Uterus (tissue), 4 donors: ENCODE measurements around the gene DUSP7. TPM values are rescaled to one million over a fixed set of nuclear protein-coding genes. Genes with fewer than 3 reads are reported as not detected.

Source experiments
- DNase-seq, 2 donors: peaks; one replicate each; pipeline ENCODE4 v3.0.0-alpha.2; 2019 to 2020
- H3K27ac ChIP-seq, 2 donors: fragments of 200-600 bp; sonication (generic); 1 replicate in 1 of 2; 2 replicates in 1 of 2; pipeline ENCODE4 v1.5.1; 2016 to 2018
- H3K27me3 ChIP-seq, 2 donors: fragments of 200-600 bp; sonication (generic); one replicate each; pipeline ENCODE4 v1.5.1; 2018 to 2019; ENCODE audit warnings: control low read depth in 1 of 2
- H3K36me3 ChIP-seq, 2 donors: fragments of 200-600 bp; sonication (generic); one replicate each; pipeline ENCODE4 v1.5.1; 2019; ENCODE audit warnings: control low read depth in 1 of 2
- H3K4me1 ChIP-seq, 2 donors: fragments of 200-600 bp; sonication (generic); one replicate each; pipeline ENCODE4 v1.5.1; 2018 to 2019; ENCODE audit warnings: control low read depth in 1 of 2
- H3K4me3 ChIP-seq, 2 donors: fragments of 200-600 bp; sonication (generic); 1 replicate in 1 of 2; 2 replicates in 1 of 2; pipeline ENCODE4 v1.5.1; 2018 to 2019; ENCODE audit warnings: mild to moderate bottlenecking in 1 of 2
- H3K9me3 ChIP-seq, 2 donors: fragments of 200-600 bp; sonication (generic); one replicate each; pipeline ENCODE4 v1.5.1; 2019; ENCODE audit warnings: control low read depth in 1 of 2
- CTCF ChIP-seq, 4 experiments: fragments of 200-600 bp in 2 of 4; fragments of 450-650 bp in 2 of 4; sonication (generic) in 2 of 4; IDR thresholded peaks; one replicate each; pipeline ENCODE4 v1.5.1; 2016 to 2019; ENCODE audit warnings: antibody characterized with exemption in 4 of 4, mild to moderate bottlenecking in 2 of 4, moderate library complexity in 1 of 4
- POLR2A ChIP-seq, 2 donors: fragments of 450-650 bp; IDR thresholded peaks; one replicate each; pipeline ENCODE4 v1.6.1; 2016; ENCODE audit warnings: antibody characterized with exemption in 2 of 2, mild to moderate bottlenecking in 1 of 2, moderate library complexity in 1 of 2
- intact Hi-C: fragments of 100-400 bp; cut with DNase I; formaldehyde crosslinking; loops from one replicate; pipeline ENCODE4 v1.15.1; 2023; ENCODE audit warnings: low total_unique reads
- total RNA-seq, 4 donors: library from RNA; depleted of rRNA in 3 of 4; stranded (reverse); fragments of >200 nt in 3 of 4; gene quantifications; one replicate each; pipeline versions ENCODE4 v1.1.0 to v1.2.4, GENCODE V29; 2014 to 2023
- donor health status: DM: yes; HTN: yes; CAD: no.

The DUSP7 gene
- total RNA-seq, 4 donors from 2014 or later, result 5.6 to 39.1 (median 12.3) TPM

GRCh38 chr3:52095990-52096775 lies 39.8 kb upstream of the DUSP7 start:
- Histone ChIP-seq H3K36me3 (no peaks in the 10 kb centered on the region), H3K27me3 (no peaks in the 10 kb centered on the region), H3K27ac (no peak overlapping the region), H3K9me3 (no peaks in the 10 kb centered on the region), H3K4me3 (no peak overlapping the region), H3K4me1 (no peaks in the 10 kb centered on the region)
- intact Hi-C loops, result no loop called here
- TF ChIP-seq POLR2A (IDR thresholded peaks at IDR 0.05) (no peak), CTCF (IDR thresholded peaks at IDR 0.05) (no peak)
- DNase-seq, result no peak

- intact Hi-C loops, result no loop called here
- H3K27ac ChIP-seq, result no peak overlapping the region
- no peak for DNase-seq
These were observed 38.5 kb upstream of the DUSP7 start for GRCh38 chr3:52094571-52095485.

GRCh38 chr3:52093756-52094545 lies 37.6 kb upstream of the DUSP7 start:
- intact Hi-C loops, result no loop called here

More at GRCh38 chr3:52094571-52095485, 38.5 kb upstream of the DUSP7 start:
- H3K27me3 ChIP-seq, result no peaks in the 10 kb centered on the region
- H3K9me3 ChIP-seq, result no peaks in the 10 kb centered on the region
- TF ChIP-seq CTCF (IDR thresholded peaks at IDR 0.05), result no peak
- TF ChIP-seq POLR2A (IDR thresholded peaks at IDR 0.05), result no peak
- H3K4me3 ChIP-seq, result no peak overlapping the region
- peaks cover 0 to 12% of the 10 kb centered on the region in 2 donors for H3K4me1 ChIP-seq
- H3K36me3 ChIP-seq, result no peaks in the 10 kb centered on the region

GRCh38 chr3:52092891-52093290 lies 36.5 kb upstream of the DUSP7 start:
- no peak for DNase-seq
- Histone ChIP-seq H3K27ac (no peak overlapping the region), H3K36me3 (no peaks in the 10 kb centered on the region), H3K9me3 (no peaks in the 10 kb centered on the region), H3K27me3 (no peaks in the 10 kb centered on the region), H3K4me1 (peaks cover 0 to 12% of the 10 kb centered on the region in 2 donors), H3K4me3 (no peak overlapping the region)
- intact Hi-C loops, result no loop called here
- TF ChIP-seq POLR2A (IDR thresholded peaks at IDR 0.05) (no peak), CTCF (IDR thresholded peaks at IDR 0.05) (no peak)

More at GRCh38 chr3:52093756-52094545, 37.6 kb upstream of the DUSP7 start:
- Histone ChIP-seq H3K4me1 (peaks cover 0 to 12% of the 10 kb centered on the region in 2 donors), H3K9me3 (no peaks in the 10 kb centered on the region), H3K4me3 (no peak overlapping the region), H3K36me3 (no peaks in the 10 kb centered on the region), H3K27me3 (no peaks in the 10 kb centered on the region), H3K27ac (no peak overlapping the region)
- TF ChIP-seq POLR2A (IDR thresholded peaks at IDR 0.05), result no peak
- TF ChIP-seq CTCF (IDR thresholded peaks at IDR 0.05), result no peak
- DNase-seq, result no peak
